ENCODE results near the gene DNAAF1.

GRCh38 chr16:84136331-84137125 lies 8.6 kb upstream of the DNAAF1 start:
- no peak for TF ChIP-seq EZH2phosphoT487 (IDR thresholded peaks at IDR 0.05; ENCODE audit: borderline replicate concordance, low read length)
- TF ChIP-seq, protein P1, sequence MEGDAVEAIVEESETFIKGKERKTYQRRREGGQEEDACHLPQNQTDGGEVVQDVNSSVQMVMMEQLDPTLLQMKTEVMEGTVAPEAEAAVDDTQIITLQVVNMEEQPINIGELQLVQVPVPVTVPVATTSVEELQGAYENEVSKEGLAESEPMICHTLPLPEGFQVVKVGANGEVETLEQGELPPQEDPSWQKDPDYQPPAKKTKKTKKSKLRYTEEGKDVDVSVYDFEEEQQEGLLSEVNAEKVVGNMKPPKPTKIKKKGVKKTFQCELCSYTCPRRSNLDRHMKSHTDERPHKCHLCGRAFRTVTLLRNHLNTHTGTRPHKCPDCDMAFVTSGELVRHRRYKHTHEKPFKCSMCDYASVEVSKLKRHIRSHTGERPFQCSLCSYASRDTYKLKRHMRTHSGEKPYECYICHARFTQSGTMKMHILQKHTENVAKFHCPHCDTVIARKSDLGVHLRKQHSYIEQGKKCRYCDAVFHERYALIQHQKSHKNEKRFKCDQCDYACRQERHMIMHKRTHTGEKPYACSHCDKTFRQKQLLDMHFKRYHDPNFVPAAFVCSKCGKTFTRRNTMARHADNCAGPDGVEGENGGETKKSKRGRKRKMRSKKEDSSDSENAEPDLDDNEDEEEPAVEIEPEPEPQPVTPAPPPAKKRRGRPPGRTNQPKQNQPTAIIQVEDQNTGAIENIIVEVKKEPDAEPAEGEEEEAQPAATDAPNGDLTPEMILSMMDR (IDR thresholded peaks at IDR 0.05; ENCODE audit: low read depth, low read length, poor library complexity, severe bottlenecking) = no peak
